Fibroblast of pulmonary artery (primary cell): ENCODE data around the gene TMOD4.
A peak's percentile ranks its signal among the peaks of the same experiment; 100 is the strongest.
"Not testable (repeated sequence)": the region's sequence is repeated elsewhere in the genome, so short reads cannot be mapped to it uniquely, and the experiment has no call there.

Experiments
- DNase-seq: peaks from one replicate; pipeline ENCODE4 v3.0.0-alpha.2; 2010; ENCODE audit warnings: low read depth
- H3K4me3 ChIP-seq: replicated peaks from 2 replicates; pipeline ENCODE4 v1.5.1; 2011; ENCODE audit warnings: low read depth, mild to moderate bottlenecking, control low read depth, low read length, moderate library complexity
- TF ChIP-seq, protein P1 (sequence below): IDR thresholded peaks from 2 replicates; pipeline ENCODE4 v1.5.1; 2011; ENCODE audit warnings: mild to moderate bottlenecking, control low read depth, low read length, inconsistent platforms; ENCODE audit errors: missing control alignments

TMOD4 gene

DNA sequence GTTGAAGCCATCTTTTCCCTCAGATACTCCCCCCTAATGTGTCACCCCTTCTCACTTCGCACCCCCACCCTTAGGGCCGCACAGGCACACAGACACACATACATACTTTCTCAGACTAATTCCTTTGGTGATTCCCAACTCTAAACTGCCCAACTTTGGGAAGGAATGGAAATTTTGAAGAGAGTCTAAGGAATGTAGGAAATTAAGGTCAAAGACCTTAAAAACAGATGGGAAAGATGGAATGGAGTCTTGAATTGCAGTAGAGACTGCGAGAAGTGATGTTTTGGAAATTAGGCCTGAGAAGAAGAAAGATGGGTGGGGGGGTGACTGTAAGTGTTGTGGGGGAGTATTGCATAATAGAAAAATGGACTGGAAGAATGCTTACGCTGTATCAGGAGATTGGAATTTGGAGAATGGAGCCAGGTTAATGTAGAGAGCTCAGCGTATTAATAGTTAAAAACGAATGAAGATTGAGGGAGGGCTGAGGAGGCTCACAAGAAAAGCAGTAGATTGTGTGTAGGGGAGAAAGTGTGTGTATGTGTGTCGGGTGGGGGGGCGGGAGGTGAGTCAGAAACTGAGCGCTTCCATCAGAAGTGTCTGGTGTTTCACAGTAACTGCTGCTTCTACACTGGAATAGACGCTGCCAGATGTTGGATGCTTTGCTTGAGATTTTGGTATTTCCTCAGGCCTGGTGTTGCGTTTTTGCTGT, 24.2 kb upstream of the TMOD4 start:
- peak overlapping the region; percentile 100 for H3K4me3 ChIP-seq
- peak; percentile 92 for DNase-seq
- TF ChIP-seq, protein P1, sequence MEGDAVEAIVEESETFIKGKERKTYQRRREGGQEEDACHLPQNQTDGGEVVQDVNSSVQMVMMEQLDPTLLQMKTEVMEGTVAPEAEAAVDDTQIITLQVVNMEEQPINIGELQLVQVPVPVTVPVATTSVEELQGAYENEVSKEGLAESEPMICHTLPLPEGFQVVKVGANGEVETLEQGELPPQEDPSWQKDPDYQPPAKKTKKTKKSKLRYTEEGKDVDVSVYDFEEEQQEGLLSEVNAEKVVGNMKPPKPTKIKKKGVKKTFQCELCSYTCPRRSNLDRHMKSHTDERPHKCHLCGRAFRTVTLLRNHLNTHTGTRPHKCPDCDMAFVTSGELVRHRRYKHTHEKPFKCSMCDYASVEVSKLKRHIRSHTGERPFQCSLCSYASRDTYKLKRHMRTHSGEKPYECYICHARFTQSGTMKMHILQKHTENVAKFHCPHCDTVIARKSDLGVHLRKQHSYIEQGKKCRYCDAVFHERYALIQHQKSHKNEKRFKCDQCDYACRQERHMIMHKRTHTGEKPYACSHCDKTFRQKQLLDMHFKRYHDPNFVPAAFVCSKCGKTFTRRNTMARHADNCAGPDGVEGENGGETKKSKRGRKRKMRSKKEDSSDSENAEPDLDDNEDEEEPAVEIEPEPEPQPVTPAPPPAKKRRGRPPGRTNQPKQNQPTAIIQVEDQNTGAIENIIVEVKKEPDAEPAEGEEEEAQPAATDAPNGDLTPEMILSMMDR, result no peak

DNA sequence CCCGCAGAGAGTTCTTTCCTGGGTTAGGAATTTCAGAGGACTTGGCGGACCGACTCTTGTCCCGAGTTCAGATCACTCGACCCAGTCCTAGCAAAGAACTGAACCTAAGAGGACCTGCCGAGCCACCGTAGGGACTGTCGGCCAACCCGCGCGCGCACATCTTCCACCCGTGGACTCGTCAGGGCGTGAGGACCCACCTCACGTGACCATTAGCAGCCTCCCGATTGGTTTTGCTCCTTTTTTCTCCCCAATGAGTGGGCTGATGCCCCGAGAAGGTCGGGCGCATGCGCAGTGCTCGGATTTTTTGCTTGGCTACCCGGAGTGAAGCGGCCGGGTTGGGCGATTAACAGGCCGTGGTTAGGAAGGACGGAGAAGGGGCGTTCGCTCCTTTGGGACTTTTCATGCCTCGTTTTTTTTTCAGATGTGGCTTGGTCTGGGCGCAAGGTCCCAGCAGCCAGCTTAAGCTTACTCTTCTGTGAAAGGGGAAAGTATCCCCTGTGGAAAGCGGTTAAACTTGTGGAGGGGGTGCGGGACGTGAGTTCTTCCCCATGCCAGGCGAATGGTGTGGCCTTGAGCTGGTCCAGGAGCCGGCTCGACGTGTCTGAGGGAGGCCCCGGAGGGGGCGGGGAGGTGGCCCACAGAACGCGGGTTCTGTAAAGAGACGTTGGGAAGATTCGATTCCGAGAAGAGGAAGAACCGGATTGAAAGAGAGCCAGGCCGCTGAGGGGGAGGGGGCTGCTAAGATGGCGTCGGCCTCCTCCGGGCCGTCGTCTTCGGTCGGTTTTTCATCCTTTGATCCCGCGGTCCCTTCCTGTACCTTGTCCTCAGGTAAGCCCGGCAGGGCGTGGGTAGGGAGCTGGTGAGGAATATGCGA, 22.7 kb upstream of the TMOD4 start, which contains the start of gene PIP5K1A:
TSS of gene PIP5K1A (plus strand) at position 299 of the 874 bp plus-strand sequence. CDS start at position 744, 445 bp downstream.
- peak within 1 kb of the TSS; percentile 100 for H3K4me3 ChIP-seq
- TF ChIP-seq, protein P1, result no peak

DNA sequence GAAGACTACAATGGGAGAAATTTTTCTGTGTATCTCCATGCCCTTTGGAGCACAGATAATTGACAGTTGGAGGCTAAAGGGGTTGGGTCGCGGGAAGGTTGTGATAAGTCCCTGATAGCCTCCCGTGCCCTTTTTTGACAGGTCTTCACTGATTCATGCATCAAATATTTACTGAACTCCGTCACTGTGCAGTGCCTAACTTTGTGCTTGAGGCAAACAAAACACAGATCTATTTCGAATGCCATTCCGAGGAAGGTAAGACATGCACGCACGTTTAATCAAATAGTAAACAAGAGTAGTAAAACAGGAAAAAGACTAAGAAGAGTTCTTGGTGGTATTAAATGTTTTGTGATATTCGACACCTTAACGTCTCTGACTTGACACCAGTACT, 22.1 kb upstream of the TMOD4 start:
- TF ChIP-seq, protein P1, result no peak
- DNase-seq, result no peak
- H3K4me3 ChIP-seq, result peak overlapping the region; percentile 100

More for the DNA sequence above, 22.7 kb upstream of the TMOD4 start, which contains the start of gene PIP5K1A:
- peak; percentile 99 for DNase-seq

DNA sequence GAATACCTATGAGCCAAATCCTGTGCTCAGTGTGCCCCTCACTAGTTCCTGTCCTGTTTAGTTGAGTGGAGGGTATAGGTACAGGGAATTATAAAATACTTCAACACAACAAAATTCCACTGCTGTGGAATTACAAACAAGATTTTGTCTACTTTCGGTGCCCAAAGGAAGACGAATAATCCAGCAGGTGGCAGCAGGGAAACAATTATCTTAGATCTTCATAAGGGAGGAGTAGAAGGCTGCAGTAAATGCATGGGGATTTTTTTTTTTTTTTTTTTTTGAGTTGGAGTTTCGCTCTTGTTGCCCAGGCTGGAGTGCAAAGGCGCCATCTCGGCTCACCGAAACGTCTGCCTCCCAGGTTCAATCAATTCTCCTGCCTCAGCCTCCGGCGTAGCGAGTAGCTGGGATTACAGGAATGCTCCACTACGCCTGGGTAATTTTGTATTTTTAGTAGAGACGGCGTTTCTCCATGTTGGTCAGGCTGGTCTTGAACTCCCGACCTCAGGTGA, 20.6 kb upstream of the TMOD4 start:
- TF ChIP-seq, protein P1, result peak; percentile 61
- H3K4me3 ChIP-seq, result no peak overlapping the region
- peak; percentile 91 for DNase-seq

DNA sequence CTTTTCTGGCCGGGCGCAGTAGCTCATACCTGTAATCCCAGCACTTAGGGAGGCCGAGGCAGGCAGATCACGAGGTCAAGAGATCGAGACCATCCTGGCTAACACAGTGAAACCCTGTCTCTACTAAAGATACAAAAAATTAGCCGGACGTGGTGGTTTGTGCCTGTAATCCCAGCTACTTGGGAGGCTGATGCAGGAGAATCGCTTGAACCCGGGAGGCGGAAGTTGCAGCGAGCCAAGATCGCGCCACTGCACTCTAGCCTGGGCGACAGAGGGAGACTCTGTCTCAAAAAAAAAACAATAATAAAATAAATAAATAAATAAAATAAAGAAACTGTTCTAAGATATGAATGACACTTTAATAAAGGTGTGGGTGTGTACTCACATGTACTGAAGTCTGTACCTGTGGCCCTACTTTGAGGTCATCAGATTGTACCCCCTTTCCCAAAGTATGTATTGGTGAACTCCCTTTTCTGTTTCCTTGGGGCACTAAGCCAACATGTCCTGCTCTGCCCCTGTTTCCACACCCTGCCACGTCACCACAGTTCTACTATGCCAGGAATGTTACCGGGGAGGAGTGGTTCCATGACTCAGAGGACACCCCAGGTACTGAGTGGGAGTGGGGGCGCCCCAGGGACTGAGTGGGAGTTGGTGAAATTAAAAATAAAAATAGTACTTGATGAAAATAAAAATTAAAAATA, 19.3 kb upstream of the TMOD4 start:
- H3K4me3 ChIP-seq, result not testable (repeated sequence)
- peak; percentile 93 for DNase-seq

DNA sequence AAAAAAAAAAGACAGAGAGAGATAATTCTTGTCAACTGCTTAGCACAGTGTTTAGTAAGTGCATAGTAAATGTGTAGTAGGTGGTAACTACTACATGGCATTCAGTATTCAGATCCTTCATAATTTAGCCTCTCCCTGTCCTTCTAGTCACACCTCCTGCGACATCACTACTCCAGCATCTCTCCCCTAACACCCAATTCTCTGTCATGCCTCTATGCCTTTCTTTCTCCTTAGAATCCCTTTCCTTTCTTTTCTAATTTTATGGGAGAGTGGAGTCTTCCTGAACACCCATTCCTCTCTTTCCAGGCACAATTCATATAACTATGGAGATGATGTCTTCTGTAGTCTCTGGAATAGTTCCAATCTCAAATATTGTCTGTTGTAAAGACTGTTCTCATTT, 18.1 kb upstream of the TMOD4 start:
- no peak overlapping the region for H3K4me3 ChIP-seq
- no peak for DNase-seq
- TF ChIP-seq, protein P1, result no peak

DNA sequence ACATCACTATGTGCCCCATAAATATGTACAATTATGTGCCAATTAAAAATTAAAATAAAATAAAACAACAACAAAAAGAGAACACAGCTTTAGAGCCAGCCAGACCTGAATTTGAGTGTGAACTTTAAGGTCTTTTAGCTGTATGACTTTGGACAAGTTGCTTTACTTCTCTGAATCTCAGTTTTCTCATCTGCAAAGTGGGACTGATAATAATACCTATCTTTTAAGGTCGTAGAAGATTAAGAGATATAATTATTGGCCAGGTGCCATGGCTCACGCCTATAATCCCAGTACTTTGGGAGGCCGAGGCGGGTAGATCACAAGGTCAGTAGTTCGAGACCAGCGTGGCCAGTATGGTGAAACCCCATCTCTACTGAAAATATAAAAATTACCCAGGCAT, 17.5 kb upstream of the TMOD4 start:
- DNase-seq, result no peak
- no peak overlapping the region for H3K4me3 ChIP-seq

More for the DNA sequence above, 17.5 kb upstream of the TMOD4 start:
- TF ChIP-seq, protein P1, result no peak
